Measurements from ENCODE around the gene SLC6A7. TPM values are rescaled to one million over a fixed set of nuclear protein-coding genes. Genes with fewer than 3 reads are reported as not detected.

The SLC6A7 gene
- polyA plus RNA-seq, 1 of the 3 experiments (the other 2 are of a cell fraction) = not detected

GRCh38 chr5:150217038-150217437 is 27.2 kb downstream of the SLC6A7 start:
- H3K4me2 ChIP-seq = no peak overlapping the region
- no peaks in the 10 kb centered on the region for H3K9me2 ChIP-seq
- no peaks in the 10 kb centered on the region for H4K20me1 ChIP-seq (ENCODE audit: insufficient read depth)
- ChIA-PET POLR2A (no interaction called here), CTCF (interaction anchor here (0.6 to 9.7 kb wide), 22 partner anchors 8 to 379 kb away, joined by 3 to 173 read pairs (median 7); no protein-coding TSS in a partner anchor)
- no peak overlapping the region for H3K9ac ChIP-seq
- no peaks in the 10 kb centered on the region for H3F3A ChIP-seq (replicated peaks; ENCODE audit: insufficient read depth)
- no peaks in the 10 kb centered on the region for H3K36me3 ChIP-seq (replicated peaks in 1 of 2; ENCODE audit: control insufficient read depth in 1 of 2, insufficient read depth in 2 of 2, low read length in 1 of 2)
- 59% methylated on average over 2 of the region's 2 CpGs for WGBS (ENCODE audit: low lambda C conversion rate)
- H3K9me3 ChIP-seq = no peaks in the 10 kb centered on the region
- no peak overlapping the region for H2AFZ ChIP-seq (ENCODE audit: low read depth)
- no peak for TF ChIP-seq FOXM1 (IDR thresholded peaks at IDR 0.05; ENCODE audit: low read depth)
- no peak for TF ChIP-seq POLR2AphosphoS5 (IDR thresholded peaks at IDR 0.05; ENCODE audit: low read depth, low read length)
- no peak for TF ChIP-seq ELF1 (IDR thresholded peaks at IDR 0.05)
- no peak for TF ChIP-seq FOXJ3 (CRISPR knock-in tag; IDR thresholded peaks at IDR 0.05)
- no peak for TF ChIP-seq CHD2 (IDR thresholded peaks at IDR 0.05; ENCODE audit: low read length, partially characterized antibody)
- no peak for TF ChIP-seq YY1 (IDR thresholded peaks at IDR 0.05; ENCODE audit: low read depth)
- no peak for TF ChIP-seq PBX3 (IDR thresholded peaks at IDR 0.05)
- TF ChIP-seq TAF1 (IDR thresholded peaks at IDR 0.05; ENCODE audit: borderline replicate concordance, low read depth, low read length) = no peak
- no peak for TF ChIP-seq FOSL2 (IDR thresholded peaks at IDR 0.05; ENCODE audit: borderline replicate concordance, low read depth)
- no peak for TF ChIP-seq RFX5 (IDR thresholded peaks at IDR 0.05; ENCODE audit: low read length)
- TF ChIP-seq RXRA (IDR thresholded peaks at IDR 0.05; ENCODE audit: borderline replicate concordance, low read depth) = no peak
- no peak for TF ChIP-seq SMC3 (IDR thresholded peaks at IDR 0.05; ENCODE audit: low read depth, low read length)
- no peak for TF ChIP-seq EP300 (IDR thresholded peaks at IDR 0.05; ENCODE audit: borderline replicate concordance in 1 of 2, low read depth in 1 of 2, low read length in 1 of 2)
- no peak for TF ChIP-seq EZH2phosphoT487 (IDR thresholded peaks at IDR 0.05; ENCODE audit: borderline replicate concordance, low read depth)
- TF ChIP-seq MEF2A (IDR thresholded peaks at IDR 0.05; ENCODE audit: borderline replicate concordance, low read depth) = no peak
- no peak overlapping the region for H3K27ac ChIP-seq (ENCODE audit: low read depth in 2 of 2, low read length in 1 of 2)
- H3K4me1 ChIP-seq (ENCODE audit: control insufficient read depth in 1 of 2, insufficient read depth in 2 of 2, low read depth in 1 of 2, low read length in 1 of 2) = no peaks in the 10 kb centered on the region
- no peak overlapping the region for H3K4me3 ChIP-seq (ENCODE audit: low read depth in 2 of 2, low read length in 1 of 2)
- H3K79me2 ChIP-seq (ENCODE audit: insufficient read depth) = no peaks in the 10 kb centered on the region
- H3K27me3 ChIP-seq (ENCODE audit: insufficient read depth) = no peaks in the 10 kb centered on the region
- DNase-seq = no peak

- 21% methylated on average over 10 of the region's 10 CpGs for WGBS (ENCODE audit: low lambda C conversion rate)
- Histone ChIP-seq H3K4me3 (ENCODE audit: low read depth in 2 of 2, low read length in 1 of 2) (no peak overlapping the region; a peak in 1 of 4 replicates), H3K27me3 (ENCODE audit: insufficient read depth) (no peaks in the 10 kb centered on the region), H3F3A (replicated peaks; ENCODE audit: insufficient read depth) (no peaks in the 10 kb centered on the region), H3K9ac (no peak overlapping the region), H3K9me3 (no peaks in the 10 kb centered on the region), H3K4me1 (ENCODE audit: control insufficient read depth in 1 of 2, insufficient read depth in 2 of 2, low read depth in 1 of 2, low read length in 1 of 2) (no peaks in the 10 kb centered on the region), H3K27ac (ENCODE audit: low read depth in 2 of 2, low read length in 1 of 2) (no peak overlapping the region), H2AFZ (ENCODE audit: low read depth) (no peak overlapping the region), H3K36me3 (replicated peaks in 1 of 2; ENCODE audit: control insufficient read depth in 1 of 2, insufficient read depth in 2 of 2, low read length in 1 of 2) (no peaks in the 10 kb centered on the region), H3K79me2 (ENCODE audit: insufficient read depth) (no peaks in the 10 kb centered on the region), H3K9me2 (no peaks in the 10 kb centered on the region), H4K20me1 (ENCODE audit: insufficient read depth) (no peaks in the 10 kb centered on the region), H3K4me2 (no peak overlapping the region)
- ChIA-PET CTCF (interaction anchor here (0.6 to 9.7 kb wide), 61 partner anchors 9 to 529 kb away, joined by 3 to 173 read pairs (median 5); partner anchors contain the start of genes CSF1R, HMGXB3, PDGFRB and TIGD6), POLR2A (no interaction called here)
- DNase-seq = peak; percentile 91
- TF ChIP-seq RCOR1 (IDR thresholded peaks at IDR 0.05; ENCODE audit: low read length) = no peak
- no peak for TF ChIP-seq MEF2A (IDR thresholded peaks at IDR 0.05; ENCODE audit: borderline replicate concordance, low read depth)
- TF ChIP-seq POLR2AphosphoS5 (IDR thresholded peaks at IDR 0.05; ENCODE audit: low read depth, low read length) = no peak
- TF ChIP-seq FOSL2 (IDR thresholded peaks at IDR 0.05; ENCODE audit: borderline replicate concordance, low read depth) = no peak
- no peak for TF ChIP-seq PBX3 (IDR thresholded peaks at IDR 0.05)
- TF ChIP-seq YY1 (IDR thresholded peaks at IDR 0.05; ENCODE audit: low read depth) = no peak
- TF ChIP-seq IRF3 (IDR thresholded peaks at IDR 0.05; ENCODE audit: low read depth, low read length) = no peak
- TF ChIP-seq EP300 (IDR thresholded peaks at IDR 0.05; ENCODE audit: borderline replicate concordance in 1 of 2, low read depth in 1 of 2, low read length in 1 of 2) = no peak
- TF ChIP-seq ZBTB33 (IDR thresholded peaks at IDR 0.05; ENCODE audit: borderline replicate concordance, low read depth) = no peak
- no peak for TF ChIP-seq MAX (IDR thresholded peaks at IDR 0.05; ENCODE audit: low read depth)
- peak; percentile 97 for TF ChIP-seq SMC3 (IDR thresholded peaks at IDR 0.05; ENCODE audit: low read depth, low read length)
- no peak for TF ChIP-seq GABPA (IDR thresholded peaks at IDR 0.05; ENCODE audit: low read depth)
- no peak for TF ChIP-seq TAF1 (IDR thresholded peaks at IDR 0.05; ENCODE audit: borderline replicate concordance, low read depth, low read length)
These were observed 28.2 kb downstream of the SLC6A7 start for GRCh38 chr5:150217873-150218692.
